UCSD-AML1 (cell line): ENCODE results near the gene USP35.

Source experiments
- DNase-seq: peaks from one replicate; lab custom pipeline; 2025; ENCODE audit not compliant: unreplicated experiment; lab: John Stamatoyannopoulos, UW

USP35 gene

GRCh38 chr11:78188286-78189173, at the start of gene USP35, which contains the start of gene KCTD21:
Gene USP35 (plus strand): TSS chr11:78188919. CDS start chr11:78196246, 7,327 bp downstream.
Gene KCTD21 (minus strand): TSS chr11:78188626. CDS start chr11:78174554, 14,072 bp downstream.
- DNase-seq: peak; percentile 97

- peak; percentile 95 for DNase-seq
Observed at GRCh38 chr11:78139422-78140391, 49.0 kb upstream of the USP35 start, which contains the start of gene ALG8. Gene ALG8 (minus strand): TSS chr11:78139626. CDS start chr11:78139588, 38 bp downstream.

GRCh38 chr11:78140392-78141077, 48.2 kb upstream of the USP35 start:
- no peak for DNase-seq

- DNase-seq: no peak
Observed at GRCh38 chr11:78145511-78146025, 43.2 kb upstream of the USP35 start.

GRCh38 chr11:78147807-78148206, 40.9 kb upstream of the USP35 start:
- no peak for DNase-seq

GRCh38 chr11:78149646-78150045, 39.1 kb upstream of the USP35 start:
- peak; percentile 18 for DNase-seq

GRCh38 chr11:78150346-78150745, 38.4 kb upstream of the USP35 start:
- no peak for DNase-seq

- DNase-seq: no peak
Observed at GRCh38 chr11:78150754-78151153, 38.0 kb upstream of the USP35 start.

- DNase-seq: no peak
Observed at GRCh38 chr11:78151804-78152203, 36.9 kb upstream of the USP35 start.

- DNase-seq: peak; percentile 19
Observed at GRCh38 chr11:78156127-78156844, 32.4 kb upstream of the USP35 start.

- DNase-seq: no peak
Observed at GRCh38 chr11:78158987-78159652, 29.6 kb upstream of the USP35 start.

- no peak for DNase-seq
Observed at GRCh38 chr11:78160557-78160956, 28.2 kb upstream of the USP35 start.

GRCh38 chr11:78161346-78161745, 27.4 kb upstream of the USP35 start:
- DNase-seq: no peak

GRCh38 chr11:78161962-78162371, 26.8 kb upstream of the USP35 start:
- DNase-seq: no peak

GRCh38 chr11:78163828-78164227, 24.9 kb upstream of the USP35 start:
- DNase-seq: no peak

- no peak for DNase-seq
Observed at GRCh38 chr11:78164471-78164870, 24.2 kb upstream of the USP35 start.

- no peak for DNase-seq
Observed at GRCh38 chr11:78166855-78167469, 21.8 kb upstream of the USP35 start.

GRCh38 chr11:78168539-78169477, 19.9 kb upstream of the USP35 start:
- no peak for DNase-seq
